Measurements from ENCODE around the gene CLEC3B.
A peak's percentile ranks its signal among the peaks of the same experiment; 100 is the strongest.

CLEC3B gene

GRCh38 chr3:45002139-45002660 is 23.9 kb upstream of the CLEC3B start:
- no peak overlapping the region for H3K9ac ChIP-seq (ENCODE audit: low read depth in 1 of 2, low read length in 2 of 2)
- H3K4me1 ChIP-seq (ENCODE audit: control insufficient read depth in 1 of 2, insufficient read depth in 2 of 2, low read length in 2 of 2): no peaks in the 10 kb centered on the region
- peaks cover 22 to 65% of the 10 kb centered on the region in 2 donors for H3K36me3 ChIP-seq (ENCODE audit: control insufficient read depth in 1 of 2, insufficient read depth in 2 of 2, low read length in 2 of 2)
- H3K4me3 ChIP-seq (ENCODE audit: low read depth in 1 of 2, low read length in 2 of 2): no peak overlapping the region
- no peaks in the 10 kb centered on the region for H3K9me3 ChIP-seq (ENCODE audit: control insufficient read depth in 1 of 2, low read length in 2 of 2)
- H3K27me3 ChIP-seq (ENCODE audit: control insufficient read depth in 1 of 2, insufficient read depth in 2 of 2, low read length in 2 of 2): no peaks in the 10 kb centered on the region
- H3K27ac ChIP-seq (ENCODE audit: low read depth, low read length): no peak overlapping the region

GRCh38 chr3:45002720-45003119 is 23.4 kb upstream of the CLEC3B start:
- Histone ChIP-seq H3K4me1 (ENCODE audit: control insufficient read depth in 1 of 2, insufficient read depth in 2 of 2, low read length in 2 of 2) (no peaks in the 10 kb centered on the region), H3K27ac (ENCODE audit: low read depth, low read length) (no peak overlapping the region), H3K27me3 (ENCODE audit: control insufficient read depth in 1 of 2, insufficient read depth in 2 of 2, low read length in 2 of 2) (no peaks in the 10 kb centered on the region), H3K9me3 (ENCODE audit: control insufficient read depth in 1 of 2, low read length in 2 of 2) (no peaks in the 10 kb centered on the region), H3K9ac (ENCODE audit: low read depth in 1 of 2, low read length in 2 of 2) (no peak overlapping the region), H3K36me3 (ENCODE audit: control insufficient read depth in 1 of 2, insufficient read depth in 2 of 2, low read length in 2 of 2) (peaks cover 18 to 66% of the 10 kb centered on the region in 2 donors), H3K4me3 (ENCODE audit: low read depth in 1 of 2, low read length in 2 of 2) (no peak overlapping the region)

- Histone ChIP-seq H3K36me3 (ENCODE audit: control insufficient read depth in 1 of 2, insufficient read depth in 2 of 2, low read length in 2 of 2) (peaks cover 17 to 67% of the 10 kb centered on the region in 2 donors), H3K9ac (ENCODE audit: low read depth in 1 of 2, low read length in 2 of 2) (no peak overlapping the region), H3K27me3 (ENCODE audit: control insufficient read depth in 1 of 2, insufficient read depth in 2 of 2, low read length in 2 of 2) (no peaks in the 10 kb centered on the region)
These were observed 22.7 kb upstream of the CLEC3B start for GRCh38 chr3:45003406-45003805.

GRCh38 chr3:45003859-45004258 is 22.2 kb upstream of the CLEC3B start:
- Histone ChIP-seq H3K9ac (ENCODE audit: low read depth in 1 of 2, low read length in 2 of 2) (no peak overlapping the region), H3K9me3 (ENCODE audit: control insufficient read depth in 1 of 2, low read length in 2 of 2) (no peaks in the 10 kb centered on the region), H3K4me3 (ENCODE audit: low read depth in 1 of 2, low read length in 2 of 2) (no peak overlapping the region), H3K27me3 (ENCODE audit: control insufficient read depth in 1 of 2, insufficient read depth in 2 of 2, low read length in 2 of 2) (no peaks in the 10 kb centered on the region), H3K36me3 (ENCODE audit: control insufficient read depth in 1 of 2, insufficient read depth in 2 of 2, low read length in 2 of 2) (peaks cover 14 to 64% of the 10 kb centered on the region in 2 donors), H3K4me1 (ENCODE audit: control insufficient read depth in 1 of 2, insufficient read depth in 2 of 2, low read length in 2 of 2) (no peaks in the 10 kb centered on the region), H3K27ac (ENCODE audit: low read depth, low read length) (no peak overlapping the region)

More at GRCh38 chr3:45003406-45003805, 22.7 kb upstream of the CLEC3B start:
- no peak overlapping the region for H3K27ac ChIP-seq (ENCODE audit: low read depth, low read length)
- no peaks in the 10 kb centered on the region for H3K9me3 ChIP-seq (ENCODE audit: control insufficient read depth in 1 of 2, low read length in 2 of 2)
- H3K4me1 ChIP-seq (ENCODE audit: control insufficient read depth in 1 of 2, insufficient read depth in 2 of 2, low read length in 2 of 2): no peaks in the 10 kb centered on the region
- no peak overlapping the region for H3K4me3 ChIP-seq (ENCODE audit: low read depth in 1 of 2, low read length in 2 of 2)

GRCh38 chr3:45007091-45007490 is 19.0 kb upstream of the CLEC3B start:
- Histone ChIP-seq H3K36me3 (ENCODE audit: control insufficient read depth in 1 of 2, insufficient read depth in 2 of 2, low read length in 2 of 2) (peaks cover 7 to 59% of the 10 kb centered on the region in 2 donors), H3K4me1 (ENCODE audit: control insufficient read depth in 1 of 2, insufficient read depth in 2 of 2, low read length in 2 of 2) (peaks cover 8 to 9% of the 10 kb centered on the region in 2 donors), H3K27ac (ENCODE audit: low read depth, low read length) (no peak overlapping the region), H3K9ac (ENCODE audit: low read depth in 1 of 2, low read length in 2 of 2) (no peak overlapping the region), H3K4me3 (ENCODE audit: low read depth in 1 of 2, low read length in 2 of 2) (no peak overlapping the region), H3K9me3 (ENCODE audit: control insufficient read depth in 1 of 2, low read length in 2 of 2) (no peaks in the 10 kb centered on the region), H3K27me3 (ENCODE audit: control insufficient read depth in 1 of 2, insufficient read depth in 2 of 2, low read length in 2 of 2) (no peaks in the 10 kb centered on the region)

- Histone ChIP-seq H3K9me3 (ENCODE audit: control insufficient read depth in 1 of 2, low read length in 2 of 2) (no peaks in the 10 kb centered on the region), H3K36me3 (ENCODE audit: control insufficient read depth in 1 of 2, insufficient read depth in 2 of 2, low read length in 2 of 2) (peaks cover 10 to 59% of the 10 kb centered on the region in 2 donors), H3K27ac (ENCODE audit: low read depth, low read length) (no peak overlapping the region), H3K4me1 (ENCODE audit: control insufficient read depth in 1 of 2, insufficient read depth in 2 of 2, low read length in 2 of 2) (peaks cover 10% of the 10 kb centered on the region in 2 donors), H3K4me3 (ENCODE audit: low read depth in 1 of 2, low read length in 2 of 2) (no peak overlapping the region), H3K9ac (ENCODE audit: low read depth in 1 of 2, low read length in 2 of 2) (no peak overlapping the region), H3K27me3 (ENCODE audit: control insufficient read depth in 1 of 2, insufficient read depth in 2 of 2, low read length in 2 of 2) (no peaks in the 10 kb centered on the region)
These were observed 18.0 kb upstream of the CLEC3B start for GRCh38 chr3:45008117-45008516.

- Histone ChIP-seq H3K4me3 (ENCODE audit: low read depth in 1 of 2, low read length in 2 of 2) (no peak overlapping the region), H3K36me3 (ENCODE audit: control insufficient read depth in 1 of 2, insufficient read depth in 2 of 2, low read length in 2 of 2) (peaks cover 10 to 56% of the 10 kb centered on the region in 2 donors), H3K27ac (ENCODE audit: low read depth, low read length) (no peak overlapping the region), H3K9me3 (ENCODE audit: control insufficient read depth in 1 of 2, low read length in 2 of 2) (no peaks in the 10 kb centered on the region), H3K27me3 (ENCODE audit: control insufficient read depth in 1 of 2, insufficient read depth in 2 of 2, low read length in 2 of 2) (no peaks in the 10 kb centered on the region), H3K4me1 (ENCODE audit: control insufficient read depth in 1 of 2, insufficient read depth in 2 of 2, low read length in 2 of 2) (peaks cover 10% of the 10 kb centered on the region in 2 donors), H3K9ac (ENCODE audit: low read depth in 1 of 2, low read length in 2 of 2) (no peak overlapping the region)
These were observed 16.2 kb upstream of the CLEC3B start for GRCh38 chr3:45009868-45010267.

GRCh38 chr3:45010811-45011333 is 15.2 kb upstream of the CLEC3B start:
- H3K27me3 ChIP-seq (ENCODE audit: control insufficient read depth in 1 of 2, insufficient read depth in 2 of 2, low read length in 2 of 2): no peaks in the 10 kb centered on the region
- no peak overlapping the region for H3K4me3 ChIP-seq (ENCODE audit: low read depth in 1 of 2, low read length in 2 of 2)
- peaks cover 10 to 62% of the 10 kb centered on the region in 2 donors for H3K36me3 ChIP-seq (ENCODE audit: control insufficient read depth in 1 of 2, insufficient read depth in 2 of 2, low read length in 2 of 2)
- peaks cover 10% of the 10 kb centered on the region in 2 donors for H3K4me1 ChIP-seq (ENCODE audit: control insufficient read depth in 1 of 2, insufficient read depth in 2 of 2, low read length in 2 of 2)
- H3K9ac ChIP-seq (ENCODE audit: low read depth in 1 of 2, low read length in 2 of 2): no peak overlapping the region
- H3K9me3 ChIP-seq (ENCODE audit: control insufficient read depth in 1 of 2, low read length in 2 of 2): no peaks in the 10 kb centered on the region
- H3K27ac ChIP-seq (ENCODE audit: low read depth, low read length): no peak overlapping the region

- peak overlapping the region; percentile 3 for H3K27ac ChIP-seq (ENCODE audit: low read depth, low read length)
These were observed 14.2 kb upstream of the CLEC3B start for GRCh38 chr3:45011756-45012508.

GRCh38 chr3:45012577-45012976 is 13.5 kb upstream of the CLEC3B start:
- Histone ChIP-seq H3K9ac (ENCODE audit: low read depth in 1 of 2, low read length in 2 of 2) (no peak overlapping the region), H3K9me3 (ENCODE audit: control insufficient read depth in 1 of 2, low read length in 2 of 2) (no peaks in the 10 kb centered on the region), H3K4me1 (ENCODE audit: control insufficient read depth in 1 of 2, insufficient read depth in 2 of 2, low read length in 2 of 2) (peaks cover 10% of the 10 kb centered on the region in 2 donors), H3K4me3 (ENCODE audit: low read depth in 1 of 2, low read length in 2 of 2) (no peak overlapping the region), H3K27ac (ENCODE audit: low read depth, low read length) (no peak overlapping the region), H3K36me3 (ENCODE audit: control insufficient read depth in 1 of 2, insufficient read depth in 2 of 2, low read length in 2 of 2) (peaks cover 10 to 55% of the 10 kb centered on the region in 2 donors), H3K27me3 (ENCODE audit: control insufficient read depth in 1 of 2, insufficient read depth in 2 of 2, low read length in 2 of 2) (no peaks in the 10 kb centered on the region)

More at GRCh38 chr3:45011756-45012508, 14.2 kb upstream of the CLEC3B start:
- H3K36me3 ChIP-seq (ENCODE audit: control insufficient read depth in 1 of 2, insufficient read depth in 2 of 2, low read length in 2 of 2): peaks cover 10 to 61% of the 10 kb centered on the region in 2 donors
- no peaks in the 10 kb centered on the region for H3K27me3 ChIP-seq (ENCODE audit: control insufficient read depth in 1 of 2, insufficient read depth in 2 of 2, low read length in 2 of 2)
- peaks cover 10% of the 10 kb centered on the region in 2 donors for H3K4me1 ChIP-seq (ENCODE audit: control insufficient read depth in 1 of 2, insufficient read depth in 2 of 2, low read length in 2 of 2)
- no peak overlapping the region for H3K4me3 ChIP-seq (ENCODE audit: low read depth in 1 of 2, low read length in 2 of 2)
- no peaks in the 10 kb centered on the region for H3K9me3 ChIP-seq (ENCODE audit: control insufficient read depth in 1 of 2, low read length in 2 of 2)
- no peak overlapping the region for H3K9ac ChIP-seq (ENCODE audit: low read depth in 1 of 2, low read length in 2 of 2)

Measured in duodenal mucosa (tissue), 2 donors.